Left lung (tissue), 10 donors: Measurements from ENCODE around the gene BGLAP. TPM values are rescaled to one million over a fixed set of nuclear protein-coding genes. Genes with fewer than 3 reads are reported as not detected.

Experiments used
- ATAC-seq: fragments of 200-7000 bp; cut with Tn5 transposase; one replicate; pipeline ENCODE4 v1.9.1; 2020; ENCODE audit warnings: moderate library complexity
- DNase-seq, 4 donors: peaks; one replicate each; pipeline ENCODE4 v3.0.0-alpha.2; 2013 to 2020
- H3K27ac ChIP-seq, 2 donors: fragments of 200-600 bp; sonication (generic) in 1 of 2; one replicate each; pipeline versions ENCODE4 v1.5.0 to v1.8.0; 2020 to 2021
- H3K27me3 ChIP-seq, 2 donors: fragments of 200-600 bp; sonication (generic) in 1 of 2; one replicate each; pipeline versions ENCODE4 v1.5.0 to v1.8.0; 2020 to 2021
- H3K36me3 ChIP-seq, 2 donors: fragments of 200-600 bp; sonication (generic) in 1 of 2; one replicate each; pipeline versions ENCODE4 v1.5.0 to v1.8.0; 2020 to 2021
- H3K4me1 ChIP-seq, 2 donors: fragments of 200-600 bp; one replicate each; pipeline ENCODE4 v1.8.0; 2021
- H3K4me3 ChIP-seq, 2 donors: fragments of 200-600 bp; sonication (generic) in 1 of 2; one replicate each; pipeline versions ENCODE4 v1.5.0 to v1.8.0; 2020 to 2021; ENCODE audit warnings: mild to moderate bottlenecking in 1 of 2
- H3K9me3 ChIP-seq, 2 donors: fragments of 200-600 bp; sonication (generic) in 1 of 2; one replicate each; pipeline versions ENCODE4 v1.5.0 to v1.8.0; 2020 to 2021
- CTCF ChIP-seq, 2 donors: fragments of 200-600 bp; sonication (generic) in 1 of 2; IDR thresholded peaks; one replicate each; pipeline versions ENCODE4 v1.5.0 to v1.8.0; 2021; ENCODE audit warnings: antibody characterized with exemption in 2 of 2
- intact Hi-C, 2 donors: fragments of 100-400 bp; cut with DNase I; formaldehyde crosslinking; loops; one replicate each; pipeline versions ENCODE4 v1.11.2 to v1.14.2; 2022
- polyA plus RNA-seq, 6 donors: library from polyadenylated mRNA; unstranded; fragments of 120-200 nt; gene quantifications; one replicate each; pipeline ENCODE4 v1.2.1, GENCODE V29; 2013; ENCODE audit not compliant: insufficient read length in 6 of 6
- total RNA-seq, 2 donors: library from RNA; stranded (reverse); fragmentation: NEBNext Ultra II Directional; extraction: Animal tissue kit (Norgen Biotek cat#: 25700); gene quantifications; one replicate each; pipeline ENCODE4 v1.2.1, GENCODE V29; 2021
- donor health status: DM: no; HTN: yes; CAD: no.
- donor health status: DM: no; HTN: no; CAD: no.

Gene BGLAP
- total and polyA plus RNA-seq, 8 donors = 0.99 to 10.3 (median 5.4) TPM

GRCh38 chr1:156196445-156196844, 45.5 kb upstream of the BGLAP start:
- Histone ChIP-seq H3K36me3 (peaks cover 0 to 38% of the 10 kb centered on the region in 2 donors), H3K27me3 (no peaks in the 10 kb centered on the region), H3K4me3 (no peak overlapping the region), H3K4me1 (peaks cover 5 to 68% of the 10 kb centered on the region in 2 donors), H3K9me3 (no peaks in the 10 kb centered on the region), H3K27ac (no peak overlapping the region)
- ATAC-seq = no peak
- intact Hi-C loops = no loop called here
- DNase-seq = no peak
- no peak for TF ChIP-seq CTCF (IDR thresholded peaks at IDR 0.05)

- no peaks in the 10 kb centered on the region for H3K27me3 ChIP-seq
- no peaks in the 10 kb centered on the region for H3K9me3 ChIP-seq
- no peak overlapping the region for H3K4me3 ChIP-seq
- TF ChIP-seq CTCF (IDR thresholded peaks at IDR 0.05) = no peak
- DNase-seq = no peak
- no peak for ATAC-seq
- peaks cover 0 to 58% of the 10 kb centered on the region in 2 donors for H3K36me3 ChIP-seq
- H3K27ac ChIP-seq = no peak overlapping the region
- intact Hi-C loops = no loop called here
- H3K4me1 ChIP-seq = peaks cover 5 to 76% of the 10 kb centered on the region in 2 donors
These were observed 43.1 kb upstream of the BGLAP start for GRCh38 chr1:156198831-156199349.

- ATAC-seq (no peak), DNase-seq (no peak)
- TF ChIP-seq CTCF (IDR thresholded peaks at IDR 0.05) = no peak
- H3K36me3 ChIP-seq = peaks cover 0 to 69% of the 10 kb centered on the region in 2 donors
- intact Hi-C loops = no loop called here
- peaks cover 0 to 76% of the 10 kb centered on the region in 2 donors for H3K4me1 ChIP-seq
- H3K27ac ChIP-seq = no peak overlapping the region
- no peak overlapping the region for H3K4me3 ChIP-seq
- no peaks in the 10 kb centered on the region for H3K9me3 ChIP-seq
- H3K27me3 ChIP-seq = no peaks in the 10 kb centered on the region
These were observed 41.9 kb upstream of the BGLAP start for GRCh38 chr1:156200044-156200443.

- peak overlapping the region in 1 of 2 donors; percentile 79 for H3K27ac ChIP-seq
- ATAC-seq = no peak
- peaks cover 0 to 84% of the 10 kb centered on the region in 2 donors for H3K36me3 ChIP-seq
- TF ChIP-seq CTCF (IDR thresholded peaks at IDR 0.05) = no peak
- no peaks in the 10 kb centered on the region for H3K27me3 ChIP-seq
- no peak for DNase-seq
- no peak overlapping the region for H3K4me3 ChIP-seq
- peaks cover 0 to 53% of the 10 kb centered on the region in 2 donors for H3K4me1 ChIP-seq
- no peaks in the 10 kb centered on the region for H3K9me3 ChIP-seq
- intact Hi-C loops = loop anchor here in 1 of 2 donors (2.0 kb wide), 1 partner anchor 39 kb away; no protein-coding TSS in a partner anchor
These were observed 38.7 kb upstream of the BGLAP start for GRCh38 chr1:156203331-156203730.

GRCh38 chr1:156204686-156205085, 37.3 kb upstream of the BGLAP start:
- no peak for ATAC-seq
- no peak for TF ChIP-seq CTCF (IDR thresholded peaks at IDR 0.05)
- Histone ChIP-seq H3K4me1 (peaks cover 0 to 46% of the 10 kb centered on the region in 2 donors), H3K36me3 (peaks cover 0 to 88% of the 10 kb centered on the region in 2 donors), H3K27me3 (no peaks in the 10 kb centered on the region), H3K27ac (no peak overlapping the region), H3K4me3 (no peak overlapping the region), H3K9me3 (no peaks in the 10 kb centered on the region)
- DNase-seq = no peak
- intact Hi-C loops = no loop called here
